Vagina (tissue), 2 donors: ENCODE data around the gene ARHGEF4. TPM values are rescaled to one million over a fixed set of nuclear protein-coding genes. Genes with fewer than 3 reads are reported as not detected.

Experiments used
- DNase-seq, 2 donors: peaks; one replicate each; pipeline ENCODE4 v3.0.0-alpha.2; 2017; ENCODE audit errors: extremely low spot score in 2 of 2
- H3K27ac ChIP-seq: fragments of 200-600 bp; sonication (generic); one replicate; pipeline ENCODE4 v1.5.1; 2019
- H3K27me3 ChIP-seq: fragments of 200-600 bp; sonication (generic); one replicate; pipeline ENCODE4 v1.5.1; 2019
- H3K36me3 ChIP-seq, 2 donors: fragments of 200-600 bp; sonication (generic); one replicate each; pipeline ENCODE4 v1.5.1; 2017 to 2019
- H3K4me1 ChIP-seq: fragments of 200-600 bp; sonication (generic); one replicate; pipeline ENCODE4 v1.5.1; 2019
- H3K4me3 ChIP-seq, 2 donors: fragments of 200-600 bp; sonication (generic); 1 replicate in 1 of 2; 2 replicates in 1 of 2; pipeline ENCODE4 v1.5.1; 2016 to 2019
- H3K9me3 ChIP-seq: fragments of 200-600 bp; sonication (generic); one replicate; pipeline ENCODE4 v1.5.1; 2019
- POLR2A ChIP-seq, 2 donors: fragments of 450-650 bp; IDR thresholded peaks; one replicate each; pipeline ENCODE4 v1.6.1; 2017; ENCODE audit warnings: antibody characterized with exemption in 2 of 2, mild to moderate bottlenecking in 2 of 2, moderate library complexity in 2 of 2
- POLR2AphosphoS5 ChIP-seq, 2 donors: sonication (generic); formaldehyde crosslinking; IDR thresholded peaks; one replicate each; pipeline ENCODE4 v1.9.0; 2017; ENCODE audit warnings: antibody characterized with exemption in 2 of 2, mild to moderate bottlenecking in 2 of 2, low read depth in 1 of 2; ENCODE audit not compliant: insufficient read depth in 1 of 2
- intact Hi-C: fragments of 100-400 bp; cut with DNase I; formaldehyde crosslinking; loops from one replicate; pipeline ENCODE4 v1.15.1; 2023
- total RNA-seq: library from RNA; depleted of rRNA; stranded (reverse); fragments of >200 nt; gene quantifications from one replicate; pipeline ENCODE4 v1.2.3, GENCODE V29; 2016
- TF ChIP-seq, protein P1 (sequence below), 3 experiments: fragments of 450-650 bp in 2 of 3; fragments of 200-600 bp in 1 of 3; sonication (generic) in 1 of 3; IDR thresholded peaks; one replicate each; pipeline ENCODE4 v1.5.1; 2017 to 2019; ENCODE audit warnings: antibody characterized with exemption in 3 of 3, mild to moderate bottlenecking in 2 of 3, moderate library complexity in 2 of 3

The ARHGEF4 gene
- total RNA-seq, 1 donor from 2014 or later, result 116 TPM

- Histone ChIP-seq H3K27me3 (no peaks in the 10 kb centered on the region), H3K27ac (no peak overlapping the region), H3K4me3 (no peak overlapping the region), H3K36me3 (no peaks in the 10 kb centered on the region), H3K9me3 (no peaks in the 10 kb centered on the region), H3K4me1 (peaks cover 3% of the 10 kb centered on the region)
- no peak for DNase-seq
- TF ChIP-seq POLR2A (IDR thresholded peaks at IDR 0.05), result no peak
- no peak for TF ChIP-seq POLR2AphosphoS5 (IDR thresholded peaks at IDR 0.05; ENCODE audit: insufficient read depth in 1 of 2, low read depth in 1 of 2)
- TF ChIP-seq, protein P1, sequence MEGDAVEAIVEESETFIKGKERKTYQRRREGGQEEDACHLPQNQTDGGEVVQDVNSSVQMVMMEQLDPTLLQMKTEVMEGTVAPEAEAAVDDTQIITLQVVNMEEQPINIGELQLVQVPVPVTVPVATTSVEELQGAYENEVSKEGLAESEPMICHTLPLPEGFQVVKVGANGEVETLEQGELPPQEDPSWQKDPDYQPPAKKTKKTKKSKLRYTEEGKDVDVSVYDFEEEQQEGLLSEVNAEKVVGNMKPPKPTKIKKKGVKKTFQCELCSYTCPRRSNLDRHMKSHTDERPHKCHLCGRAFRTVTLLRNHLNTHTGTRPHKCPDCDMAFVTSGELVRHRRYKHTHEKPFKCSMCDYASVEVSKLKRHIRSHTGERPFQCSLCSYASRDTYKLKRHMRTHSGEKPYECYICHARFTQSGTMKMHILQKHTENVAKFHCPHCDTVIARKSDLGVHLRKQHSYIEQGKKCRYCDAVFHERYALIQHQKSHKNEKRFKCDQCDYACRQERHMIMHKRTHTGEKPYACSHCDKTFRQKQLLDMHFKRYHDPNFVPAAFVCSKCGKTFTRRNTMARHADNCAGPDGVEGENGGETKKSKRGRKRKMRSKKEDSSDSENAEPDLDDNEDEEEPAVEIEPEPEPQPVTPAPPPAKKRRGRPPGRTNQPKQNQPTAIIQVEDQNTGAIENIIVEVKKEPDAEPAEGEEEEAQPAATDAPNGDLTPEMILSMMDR (IDR thresholded peaks at IDR 0.05), result no peak
- intact Hi-C loops, result no loop called here
Measured at GRCh38 chr2:130831356-130831755, 5.4 kb upstream of the ARHGEF4 start.

DNA sequence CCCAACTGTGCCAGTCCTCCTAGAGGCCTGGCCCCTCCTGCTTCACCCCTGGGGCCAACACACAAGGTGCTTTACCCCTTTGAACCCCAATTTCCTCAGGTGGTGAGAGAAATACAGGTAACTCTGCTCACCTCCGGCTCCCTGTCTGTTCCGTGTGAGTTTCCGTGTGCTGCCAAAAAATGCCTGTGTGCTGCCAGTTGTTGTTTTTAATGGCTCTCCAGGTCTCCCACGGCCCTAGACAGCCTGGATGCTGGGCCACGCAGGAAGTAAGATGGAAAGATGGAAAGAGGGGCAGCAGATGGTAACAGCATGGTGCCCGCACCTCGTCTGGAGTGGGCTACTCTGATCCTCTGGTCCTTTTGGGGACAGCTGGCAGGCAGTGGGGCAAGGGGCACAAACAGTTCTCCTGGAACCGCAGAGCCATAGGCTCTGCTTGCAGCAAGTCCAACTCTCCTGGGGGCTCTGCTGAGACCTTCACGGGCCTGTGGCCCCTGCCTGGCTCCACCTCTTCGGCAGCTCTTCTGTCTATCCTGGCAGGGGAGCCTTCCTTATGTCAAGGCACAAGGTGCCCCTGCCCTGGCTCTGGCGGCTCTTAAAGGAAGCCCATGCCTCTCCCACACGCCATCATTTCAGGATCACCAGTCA, 4.3 kb upstream of the ARHGEF4 start:
- TF ChIP-seq, protein P1 (IDR thresholded peaks at IDR 0.05), result no peak
- TF ChIP-seq POLR2A (IDR thresholded peaks at IDR 0.05), result no peak
- no peak for TF ChIP-seq POLR2AphosphoS5 (IDR thresholded peaks at IDR 0.05; ENCODE audit: insufficient read depth in 1 of 2, low read depth in 1 of 2)
- Histone ChIP-seq H3K27ac (no peak overlapping the region), H3K4me1 (peaks cover 11% of the 10 kb centered on the region), H3K4me3 (no peak overlapping the region), H3K36me3 (no peaks in the 10 kb centered on the region), H3K27me3 (peaks cover 4% of the 10 kb centered on the region), H3K9me3 (no peaks in the 10 kb centered on the region)
- intact Hi-C loops, result no loop called here
- DNase-seq, result no peak

DNA sequence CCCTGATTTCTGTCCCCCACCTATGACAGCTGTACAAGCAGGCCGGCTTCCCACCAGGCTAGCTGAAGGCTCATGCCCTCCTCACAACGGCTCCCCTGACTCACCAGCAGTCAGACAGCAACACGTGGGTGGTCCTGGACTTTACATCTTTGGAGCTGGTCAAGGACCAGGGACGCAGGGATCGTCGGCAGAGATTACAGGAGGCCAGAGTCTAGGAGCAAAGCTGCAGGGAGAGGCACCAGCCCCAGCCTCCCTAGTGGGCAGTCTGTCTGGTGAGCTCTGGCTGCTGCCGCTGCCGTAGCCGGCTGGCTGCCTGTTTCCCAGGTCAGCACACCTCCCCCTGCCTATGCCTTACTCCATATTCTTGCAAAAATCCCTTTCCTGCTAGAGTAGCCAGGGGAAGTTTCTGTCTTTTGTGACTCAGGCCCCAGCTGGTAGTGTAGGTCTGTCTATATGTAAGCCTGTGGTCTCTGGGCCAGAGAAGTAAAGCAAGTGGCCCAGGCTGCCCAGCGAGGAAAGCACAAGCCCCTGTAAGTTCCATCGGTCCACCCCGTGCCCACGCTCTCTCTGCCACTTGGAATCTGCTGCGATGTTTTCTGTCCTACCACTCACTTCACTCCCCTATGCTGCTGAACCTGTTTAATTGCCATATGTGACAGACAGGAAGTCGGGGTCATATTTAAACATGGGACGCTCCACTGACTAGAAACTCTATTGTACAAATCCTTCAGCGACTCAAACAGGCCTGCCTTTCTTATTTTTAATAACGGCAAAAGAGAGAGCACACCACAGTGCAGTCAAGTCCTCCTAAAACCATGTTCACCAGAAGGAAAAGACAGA, 2.4 kb upstream of the ARHGEF4 start:
- TF ChIP-seq, protein P1 (IDR thresholded peaks at IDR 0.05), result no peak
- Histone ChIP-seq H3K36me3 (no peaks in the 10 kb centered on the region), H3K4me1 (peaks cover 11% of the 10 kb centered on the region), H3K27ac (no peak overlapping the region), H3K4me3 (no peak overlapping the region), H3K27me3 (peaks cover 4% of the 10 kb centered on the region), H3K9me3 (no peaks in the 10 kb centered on the region)
- intact Hi-C loops, result no loop called here
- no peak for DNase-seq

DNA sequence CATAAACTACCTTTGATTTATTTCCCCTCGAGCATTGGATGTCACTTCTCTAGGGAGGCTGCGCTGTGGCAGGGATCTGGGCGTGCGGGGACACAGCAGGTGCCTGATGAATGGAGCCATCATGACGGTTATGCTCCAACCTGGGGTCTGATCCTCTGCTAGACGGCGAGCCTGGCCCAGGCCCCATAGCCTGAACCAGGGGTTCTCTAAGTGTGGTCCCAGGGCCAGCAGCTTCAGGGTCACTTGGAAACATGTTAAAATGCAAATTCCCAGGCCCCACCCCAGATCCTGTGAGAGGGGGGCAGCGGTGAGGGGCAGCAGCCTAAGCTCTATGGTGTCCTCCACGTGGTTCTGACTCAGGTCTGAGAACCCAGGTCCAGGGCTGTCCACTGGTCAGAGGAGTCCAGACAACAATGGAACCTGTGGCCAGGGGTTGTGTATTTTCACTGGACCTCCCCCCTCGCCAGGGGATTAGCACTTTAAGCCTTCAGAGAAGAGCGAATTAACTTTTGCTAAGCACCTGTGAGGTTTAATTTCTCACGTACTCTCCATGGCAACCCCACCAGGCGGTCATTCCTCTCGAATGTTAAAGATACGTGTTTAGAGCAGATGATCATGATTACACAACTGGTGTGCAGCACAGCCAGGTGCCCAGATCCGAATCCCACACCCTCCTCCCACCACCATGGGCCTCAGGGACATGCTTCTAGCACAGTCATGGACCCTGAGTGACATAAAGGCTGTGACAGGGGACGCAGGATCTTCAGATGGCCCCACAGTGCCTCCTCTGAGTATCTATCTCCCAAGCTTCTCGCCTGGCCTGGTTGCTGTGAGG, 1.6 kb upstream of the ARHGEF4 start:
- H3K4me3 ChIP-seq, result no peak overlapping the region
- H3K4me1 ChIP-seq, result peaks cover 11% of the 10 kb centered on the region
- no peak for DNase-seq
- H3K9me3 ChIP-seq, result no peaks in the 10 kb centered on the region
- no peak for TF ChIP-seq POLR2AphosphoS5 (IDR thresholded peaks at IDR 0.05; ENCODE audit: insufficient read depth in 1 of 2, low read depth in 1 of 2)
- TF ChIP-seq, protein P1 (IDR thresholded peaks at IDR 0.05), result no peak
- no peak for TF ChIP-seq POLR2A (IDR thresholded peaks at IDR 0.05)
- H3K27me3 ChIP-seq, result peaks cover 4% of the 10 kb centered on the region
- no peaks in the 10 kb centered on the region for H3K36me3 ChIP-seq
- H3K27ac ChIP-seq, result no peak overlapping the region
- intact Hi-C loops, result no loop called here
